Measurements from ENCODE around the gene NPSR1. TPM values are rescaled to one million over a fixed set of nuclear protein-coding genes. Genes with fewer than 3 reads are reported as not detected.

Gene NPSR1, protein sequence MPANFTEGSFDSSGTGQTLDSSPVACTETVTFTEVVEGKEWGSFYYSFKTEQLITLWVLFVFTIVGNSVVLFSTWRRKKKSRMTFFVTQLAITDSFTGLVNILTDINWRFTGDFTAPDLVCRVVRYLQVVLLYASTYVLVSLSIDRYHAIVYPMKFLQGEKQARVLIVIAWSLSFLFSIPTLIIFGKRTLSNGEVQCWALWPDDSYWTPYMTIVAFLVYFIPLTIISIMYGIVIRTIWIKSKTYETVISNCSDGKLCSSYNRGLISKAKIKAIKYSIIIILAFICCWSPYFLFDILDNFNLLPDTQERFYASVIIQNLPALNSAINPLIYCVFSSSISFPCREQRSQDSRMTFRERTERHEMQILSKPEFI
- not detected in 2 replicates for polyA plus RNA-seq (2012; rRNA removed)
- polyA plus RNA-seq (2012; cell fraction: cytosol; rRNA removed), result not detected in 2 replicates
- not detected in 2 replicates for polyA plus RNA-seq (2012; cell fraction: nucleus; rRNA removed)

DNA sequence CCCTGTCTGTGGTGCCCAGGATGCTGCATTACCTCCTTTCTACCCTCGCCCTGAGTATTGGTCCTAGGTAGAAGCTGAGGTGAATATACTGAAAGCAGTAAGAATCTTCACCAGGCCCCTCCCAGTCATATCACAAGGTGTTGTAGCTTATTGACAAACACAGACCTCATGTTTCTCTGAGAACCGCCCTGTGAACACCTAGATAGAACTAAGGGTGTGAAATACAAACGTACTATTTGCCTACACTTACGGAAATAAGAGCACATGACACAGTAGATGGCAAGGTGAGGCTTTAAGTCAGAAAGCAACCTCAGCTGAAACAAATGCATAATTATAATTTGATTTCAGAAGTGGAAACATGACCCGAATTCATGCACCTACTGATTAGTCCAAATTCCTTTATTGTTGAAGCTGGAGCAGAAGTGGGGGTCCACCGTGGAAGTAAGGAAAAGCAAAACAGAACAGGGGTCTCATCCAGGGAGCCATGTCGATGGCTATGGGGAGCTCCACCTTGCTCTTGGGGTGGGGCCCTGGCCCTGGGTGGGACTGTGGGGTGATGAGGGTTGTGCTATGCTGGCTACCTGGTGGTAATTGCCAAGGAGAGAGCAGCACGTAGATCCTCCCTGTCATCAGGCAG, at the start of gene NPSR1:
NPSR1 (plus strand) TSS at position 587 of the 637 bp plus-strand sequence. CDS start 195 bp downstream, outside the sequence.
- Histone ChIP-seq H3K27ac (ENCODE audit: low read depth in 2 of 2, low read length in 1 of 2) (no peak within 1 kb of the TSS), H3K27me3 (ENCODE audit: insufficient read depth) (peaks cover 37% of the 10 kb centered on the region), H4K20me1 (ENCODE audit: insufficient read depth) (no peaks in the 10 kb centered on the region), H3K4me3 (ENCODE audit: low read depth in 2 of 2, low read length in 1 of 2) (no peak within 1 kb of the TSS), H3K9ac (no peak within 1 kb of the TSS), H3K9me2 (no peaks in the 10 kb centered on the region), H3K4me2 (no peak within 1 kb of the TSS), H2AFZ (ENCODE audit: low read depth) (no peak within 1 kb of the TSS), H3K9me3 (no peaks in the 10 kb centered on the region), H3K79me2 (ENCODE audit: insufficient read depth) (no peaks in the 10 kb centered on the region), H3F3A (replicated peaks; ENCODE audit: insufficient read depth) (no peaks in the 10 kb centered on the region), H3K4me1 (ENCODE audit: control insufficient read depth in 1 of 2, insufficient read depth in 2 of 2, low read depth in 1 of 2, low read length in 1 of 2) (no peaks in the 10 kb centered on the region), H3K36me3 (replicated peaks in 1 of 2; ENCODE audit: control insufficient read depth in 1 of 2, insufficient read depth in 2 of 2, low read length in 1 of 2) (no peaks in the 10 kb centered on the region)
- POLR2A ChIA-PET, result no interaction called here
- CTCF ChIA-PET, result interaction anchor here (1.7 kb wide), 1 partner anchor 31 kb away, joined by 4 read pairs; no protein-coding TSS in a partner anchor
- DNase-seq, result no peak
- WGBS (ENCODE audit: low lambda C conversion rate), result 7% methylated on average over 8 of the region's 8 CpGs
- TF ChIP-seq USF1 (IDR thresholded peaks at IDR 0.05; ENCODE audit: borderline replicate concordance, low read depth), result no peak
- TF ChIP-seq RAD21 (IDR thresholded peaks at IDR 0.05; ENCODE audit: low read length), result no peak
- TF ChIP-seq ZBTB33 (IDR thresholded peaks at IDR 0.05; ENCODE audit: borderline replicate concordance, low read depth), result no peak

DNA sequence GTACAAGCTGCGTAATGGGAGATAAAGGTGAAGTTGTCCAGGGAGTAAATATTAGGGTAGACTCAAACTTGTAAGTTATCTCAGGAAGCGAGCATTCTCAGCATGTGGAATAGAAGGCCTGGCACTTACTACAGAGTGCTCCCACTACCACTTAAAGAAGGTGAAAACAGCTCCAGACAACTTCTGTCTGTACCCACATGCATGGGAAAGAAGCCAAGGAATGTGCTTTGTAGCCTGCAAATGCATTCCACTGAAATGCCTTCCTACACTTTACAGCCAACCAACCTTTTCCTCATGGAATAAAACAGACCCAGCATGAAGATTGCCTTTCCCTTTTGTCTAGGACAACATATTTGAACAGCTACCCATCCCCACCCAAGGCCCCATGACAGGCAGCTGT, 45.4 kb upstream of the NPSR1 start:
- no peaks in the 10 kb centered on the region for H3K36me3 ChIP-seq (replicated peaks in 1 of 2; ENCODE audit: control insufficient read depth in 1 of 2, insufficient read depth in 2 of 2, low read length in 1 of 2)
- H3K79me2 ChIP-seq (ENCODE audit: insufficient read depth), result no peaks in the 10 kb centered on the region
- no peak for DNase-seq
- H3K4me3 ChIP-seq (ENCODE audit: low read depth in 2 of 2, low read length in 1 of 2), result no peak overlapping the region
- no peak overlapping the region for H3K27ac ChIP-seq (ENCODE audit: low read depth in 2 of 2, low read length in 1 of 2)
- no peaks in the 10 kb centered on the region for H3K9me3 ChIP-seq
- CTCF ChIA-PET, result no interaction called here
- TF ChIP-seq USF2 (IDR thresholded peaks at IDR 0.05; ENCODE audit: borderline replicate concordance, low read depth, low read length) (no peak), CHD2 (IDR thresholded peaks at IDR 0.05; ENCODE audit: low read length, partially characterized antibody) (no peak), MEF2A (IDR thresholded peaks at IDR 0.05; ENCODE audit: borderline replicate concordance, low read depth) (no peak), REST (IDR thresholded peaks at IDR 0.05; ENCODE audit: low read depth, low read length) (no peak)
- TF ChIP-seq, protein P1, sequence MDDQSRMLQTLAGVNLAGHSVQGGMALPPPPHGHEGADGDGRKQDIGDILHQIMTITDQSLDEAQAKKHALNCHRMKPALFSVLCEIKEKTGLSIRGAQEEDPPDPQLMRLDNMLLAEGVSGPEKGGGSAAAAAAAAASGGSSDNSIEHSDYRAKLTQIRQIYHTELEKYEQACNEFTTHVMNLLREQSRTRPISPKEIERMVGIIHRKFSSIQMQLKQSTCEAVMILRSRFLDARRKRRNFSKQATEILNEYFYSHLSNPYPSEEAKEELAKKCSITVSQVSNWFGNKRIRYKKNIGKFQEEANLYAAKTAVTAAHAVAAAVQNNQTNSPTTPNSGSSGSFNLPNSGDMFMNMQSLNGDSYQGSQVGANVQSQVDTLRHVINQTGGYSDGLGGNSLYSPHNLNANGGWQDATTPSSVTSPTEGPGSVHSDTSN (IDR thresholded peaks at IDR 0.05), result no peak
- no peak overlapping the region for H3K4me2 ChIP-seq
- POLR2A ChIA-PET, result no interaction called here
- WGBS (ENCODE audit: low lambda C conversion rate), result 2% methylated on average over 2 of the region's 2 CpGs
- H3K4me1 ChIP-seq (ENCODE audit: control insufficient read depth in 1 of 2, insufficient read depth in 2 of 2, low read depth in 1 of 2, low read length in 1 of 2), result no peaks in the 10 kb centered on the region
- H3K9me2 ChIP-seq, result no peaks in the 10 kb centered on the region
- no peak overlapping the region for H2AFZ ChIP-seq (ENCODE audit: low read depth)
- H4K20me1 ChIP-seq (ENCODE audit: insufficient read depth), result no peaks in the 10 kb centered on the region
- H3K27me3 ChIP-seq (ENCODE audit: insufficient read depth), result no peaks in the 10 kb centered on the region
- H3F3A ChIP-seq (replicated peaks; ENCODE audit: insufficient read depth), result no peaks in the 10 kb centered on the region
- no peak overlapping the region for H3K9ac ChIP-seq

Measured in SK-N-SH (cell line).